PC-3 (cell line): ENCODE measurements around the gene GRIK1. TPM values are rescaled to one million over a fixed set of nuclear protein-coding genes. Genes with fewer than 3 reads are reported as not detected.

Experiments
- ATAC-seq: fragments of 200-7000 bp; cut with Tn5 transposase; 2 replicates; pipeline ENCODE4 v1.9.1; 2020; ENCODE audit warnings: mild to moderate bottlenecking, moderate library complexity
- BruUV-seq: library from RNA; stranded (reverse); fragments of 400-500 nt; replicated peaks from 2 replicates; lab custom pipeline; 2021; lab: Mats Ljungman, UMichigan
- CTCF ChIA-PET: fragments of 300-600 bp; sonication (Branson Sonifier 250); formaldehyde crosslinking; loops from one replicate; lab custom pipeline; 2022; ENCODE audit warnings: antibody characterized with exemption; lab: Charles Lee
- POLR2A ChIA-PET: fragments of 300-600 bp; sonication (Branson Sonifier 250); formaldehyde crosslinking; loops from one replicate; lab custom pipeline; 2022; ENCODE audit warnings: antibody characterized with exemption; ENCODE audit not compliant: unreplicated experiment; lab: Charles Lee
- DNase-seq: peaks from one replicate; pipeline ENCODE4 v3.0.0-alpha.2; 2015
- H2AFZ ChIP-seq: fragments of 300-600 bp; sonication (generic); 2 replicates; pipeline ENCODE4 v1.6.0; 2016; ENCODE audit warnings: antibody characterized with exemption, low read length
- H3F3A ChIP-seq: fragments of 300-600 bp; sonication (generic); one replicate; pipeline ENCODE4 v1.6.0; 2017; ENCODE audit warnings: antibody characterized with exemption, low read length, control low read depth, mild to moderate bottlenecking; ENCODE audit not compliant: unreplicated experiment
- H3K27ac ChIP-seq: fragments of 300-600 bp; sonication (generic); 2 replicates; pipeline ENCODE4 v1.5.1; 2016; ENCODE audit warnings: mild to moderate bottlenecking, low read length
- H3K27me3 ChIP-seq: fragments of 300-600 bp; sonication (generic); 2 replicates; pipeline ENCODE4 v1.6.1; 2016; ENCODE audit warnings: low read length, mixed read lengths
- H3K36me3 ChIP-seq: fragments of 300-600 bp; sonication (generic); 2 replicates; pipeline ENCODE4 v1.6.1; 2016; ENCODE audit warnings: low read depth, mixed run types, low read length, mixed read lengths
- H3K4me1 ChIP-seq: fragments of 300-600 bp; sonication (generic); 2 replicates; pipeline ENCODE4 v1.5.1; 2016; ENCODE audit warnings: low read length; ENCODE audit not compliant: insufficient read depth
- H3K4me2 ChIP-seq: fragments of 300-600 bp; sonication (generic); 2 replicates; pipeline ENCODE4 v1.6.0; 2016; ENCODE audit warnings: low read length
- H3K4me3 ChIP-seq: fragments of 300-600 bp; sonication (generic); 2 replicates; pipeline ENCODE4 v1.5.1; 2016; ENCODE audit warnings: mild to moderate bottlenecking, low read length, mixed read lengths
- H3K79me2 ChIP-seq: fragments of 300-600 bp; sonication (generic); 2 replicates; pipeline ENCODE4 v1.6.1; 2017; ENCODE audit warnings: low read length, mixed read lengths
- H3K9ac ChIP-seq: fragments of 300-600 bp; sonication (generic); 2 replicates; pipeline ENCODE4 v1.6.0; 2016; ENCODE audit warnings: mild to moderate bottlenecking, low read length
- H3K9me2 ChIP-seq: fragments of 300-600 bp; sonication (generic); replicated peaks from 2 replicates; pipeline ENCODE4 v1.6.1; 2016; ENCODE audit warnings: mixed run types, low read length, mixed read lengths
- H3K9me3 ChIP-seq: fragments of 300-600 bp; sonication (generic); 2 replicates; pipeline ENCODE4 v1.6.1; 2016; ENCODE audit warnings: low read length, mixed read lengths
- H4K20me1 ChIP-seq: fragments of 300-600 bp; sonication (generic); 2 replicates; pipeline ENCODE4 v1.6.1; 2016; ENCODE audit warnings: low read length, mixed read lengths
- CTCF ChIP-seq: fragments of 300-600 bp; sonication (generic); conservative IDR thresholded peaks from 2 replicates; pipeline ENCODE4 v1.5.1; 2017; ENCODE audit warnings: antibody characterized with exemption, low read depth, mild to moderate bottlenecking, low read length
- EZH2 ChIP-seq: fragments of 300-600 bp; sonication (generic); IDR thresholded peaks from one replicate; pipeline ENCODE4 v1.6.1; 2017; ENCODE audit warnings: antibody characterized with exemption, mild to moderate bottlenecking, low read length; ENCODE audit not compliant: unreplicated experiment
- EZH2phosphoT487 ChIP-seq: fragments of 300-600 bp; sonication (generic); IDR thresholded peaks from 2 replicates; pipeline ENCODE4 v1.6.1; 2018; ENCODE audit warnings: mild to moderate bottlenecking, antibody characterized with exemption, low read length, borderline replicate concordance
- intact Hi-C: fragments of 100-400 bp; cut with micrococcal nuclease; formaldehyde crosslinking; loops from 2 replicates; pipeline ENCODE4 v1.9.0; 2023
- total RNA-seq: library from RNA; depleted of rRNA; stranded (reverse); fragments of >200 nt; gene quantifications from 2 replicates; pipeline ENCODE4 v1.2.3, GENCODE V29; 2014

Gene GRIK1
- total RNA-seq, 1 experiment from 2014 or later = not detected

GRCh38 chr21:29928537-29928936 lies 11.3 kb downstream of the GRIK1 start:
- ChIA-PET CTCF (no interaction called here), POLR2A (no interaction called here)
- intact Hi-C loops = no loop called here
- Histone ChIP-seq H3K4me3 (no peak overlapping the region), H3K4me2 (no peak overlapping the region), H3K9ac (no peak overlapping the region), H3F3A (no peaks in the 10 kb centered on the region), H3K4me1 (no peaks in the 10 kb centered on the region), H3K27me3 (peaks cover 15% of the 10 kb centered on the region; the same call in 1 of the 2 replicates), H2AFZ (no peak overlapping the region), H3K9me3 (no peaks in the 10 kb centered on the region), H4K20me1 (no peaks in the 10 kb centered on the region), H3K27ac (no peak overlapping the region), H3K79me2 (no peaks in the 10 kb centered on the region), H3K9me2 (no peaks in the 10 kb centered on the region), H3K36me3 (no peaks in the 10 kb centered on the region)
- DNase-seq (no peak), ATAC-seq (no peak)
- BruUV-seq = no TSS peak
- TF ChIP-seq CTCF = no peak
- no peak for TF ChIP-seq EZH2phosphoT487
- TF ChIP-seq EZH2 = no peak

DNA sequence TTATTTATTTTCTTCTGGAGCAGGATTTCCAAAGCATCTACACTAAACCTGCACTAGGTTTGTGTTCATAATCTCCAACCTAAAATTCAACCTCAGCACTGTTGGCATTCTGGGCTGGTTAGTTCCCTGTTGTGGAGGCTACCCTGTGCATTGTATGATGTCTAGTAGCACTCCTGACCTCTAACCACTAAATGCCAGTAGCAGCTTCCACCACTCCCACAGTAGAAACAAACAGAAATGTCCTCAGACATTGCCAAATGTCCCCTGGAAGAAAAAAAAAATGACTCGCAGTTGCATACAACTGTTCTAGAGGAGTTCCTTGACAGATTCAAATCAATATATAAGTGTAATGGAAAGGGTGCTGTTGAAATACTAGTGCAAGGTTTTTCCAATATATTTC lies 18.9 kb downstream of the GRIK1 start:
- H3K9me3 ChIP-seq = no peaks in the 10 kb centered on the region
- no peaks in the 10 kb centered on the region for H3K4me1 ChIP-seq
- H3K4me2 ChIP-seq = no peak overlapping the region
- H3K9ac ChIP-seq = no peak overlapping the region
- no peak overlapping the region for H3K27ac ChIP-seq
- intact Hi-C loops = no loop called here
- ChIA-PET CTCF (no interaction called here), POLR2A (no interaction called here)
- H3K36me3 ChIP-seq = no peaks in the 10 kb centered on the region
- ATAC-seq (no peak), DNase-seq (no peak)
- no peak for TF ChIP-seq EZH2
- no peak for TF ChIP-seq CTCF
- TF ChIP-seq EZH2phosphoT487 = no peak
- H3K4me3 ChIP-seq = no peak overlapping the region
- H3K27me3 ChIP-seq = peaks cover 13% of the 10 kb centered on the region; the same call in 1 of the 2 replicates
- H4K20me1 ChIP-seq = no peaks in the 10 kb centered on the region
- no peak overlapping the region for H2AFZ ChIP-seq
- no TSS peak for BruUV-seq
- H3K9me2 ChIP-seq = no peaks in the 10 kb centered on the region
- no peaks in the 10 kb centered on the region for H3K79me2 ChIP-seq
- no peaks in the 10 kb centered on the region for H3F3A ChIP-seq

GRCh38 chr21:29914326-29914725 lies 25.5 kb downstream of the GRIK1 start:
- ChIA-PET CTCF (no interaction called here), POLR2A (no interaction called here)
- TF ChIP-seq EZH2 (no peak), EZH2phosphoT487 (no peak), CTCF (no peak)
- ATAC-seq (no peak), DNase-seq (no peak)
- H2AFZ ChIP-seq = no peak overlapping the region
- BruUV-seq = no TSS peak
- no peak overlapping the region for H3K4me3 ChIP-seq
- no peak overlapping the region for H3K4me2 ChIP-seq
- no peak overlapping the region for H3K27ac ChIP-seq
- H3K27me3 ChIP-seq = peaks cover 4% of the 10 kb centered on the region; the same call in 1 of the 2 replicates
- no peaks in the 10 kb centered on the region for H3F3A ChIP-seq
- H3K9ac ChIP-seq = no peak overlapping the region
- no peaks in the 10 kb centered on the region for H3K9me3 ChIP-seq
- no peaks in the 10 kb centered on the region for H4K20me1 ChIP-seq
- intact Hi-C loops = no loop called here
- no peaks in the 10 kb centered on the region for H3K36me3 ChIP-seq
- no peaks in the 10 kb centered on the region for H3K4me1 ChIP-seq
- no peaks in the 10 kb centered on the region for H3K9me2 ChIP-seq
- H3K79me2 ChIP-seq = no peaks in the 10 kb centered on the region
